GM19351 (cell line): Measurements from ENCODE around the gene IQSEC3.
A peak's percentile ranks its signal among the peaks of the same experiment; 100 is the strongest.
"Not testable (repeated sequence)": the region's sequence is repeated elsewhere in the genome, so short reads cannot be mapped to it uniquely, and the experiment has no call there.

Source experiments
- ATAC-seq: cut with Tn5 transposase; IDR thresholded peaks from one replicate; pipeline ENCODE4 v1.9.1; 2021; ENCODE audit warnings: mild to moderate bottlenecking, moderate library complexity; ENCODE audit not compliant: unreplicated experiment

The IQSEC3 gene

GRCh38 chr12:212715-213526 lies 146.4 kb downstream of the IQSEC3 start:
- ATAC-seq = no peak

GRCh38 chr12:213527-213932 lies 147.0 kb downstream of the IQSEC3 start:
- ATAC-seq = no peak

- no peak for ATAC-seq
These were observed 147.6 kb downstream of the IQSEC3 start, which contains the start of gene SLC6A12 for GRCh38 chr12:214003-214741. TSS of gene SLC6A12 (minus strand) at chr12:214157. CDS start at chr12:209986, 4,171 bp downstream.

- ATAC-seq = no peak
These were observed 148.5 kb downstream of the IQSEC3 start for GRCh38 chr12:215116-215515.

- ATAC-seq = not testable (repeated sequence)
These were observed 150.5 kb downstream of the IQSEC3 start for GRCh38 chr12:217029-217428.

- ATAC-seq = no peak
These were observed 151.7 kb downstream of the IQSEC3 start for GRCh38 chr12:218221-218620.

- ATAC-seq = no peak
These were observed 152.4 kb downstream of the IQSEC3 start for GRCh38 chr12:218728-219590.

GRCh38 chr12:219891-220352 lies 153.4 kb downstream of the IQSEC3 start:
- peak; percentile 83 for ATAC-seq

- no peak for ATAC-seq
These were observed 153.9 kb downstream of the IQSEC3 start for GRCh38 chr12:220491-220890.

GRCh38 chr12:220946-221550 lies 154.5 kb downstream of the IQSEC3 start:
- no peak for ATAC-seq

GRCh38 chr12:221736-222135 lies 155.2 kb downstream of the IQSEC3 start:
- no peak for ATAC-seq

GRCh38 chr12:223841-224240 lies 157.3 kb downstream of the IQSEC3 start:
- ATAC-seq = no peak

GRCh38 chr12:224330-224729 lies 157.8 kb downstream of the IQSEC3 start:
- no peak for ATAC-seq

GRCh38 chr12:225012-225411 lies 158.4 kb downstream of the IQSEC3 start:
- ATAC-seq = no peak

- ATAC-seq = no peak
These were observed 159.8 kb downstream of the IQSEC3 start for GRCh38 chr12:226401-226800.

- no peak for ATAC-seq
These were observed 160.8 kb downstream of the IQSEC3 start for GRCh38 chr12:227286-227915.
